Sigmoid colon (tissue), 7 donors: ENCODE measurements around the gene EEF1A2. TPM values are rescaled to one million over a fixed set of nuclear protein-coding genes. Genes with fewer than 3 reads are reported as not detected.
A peak's percentile ranks its signal among the peaks of the same experiment; 100 is the strongest.

ENCODE experiments used
- DNase-seq: peaks from one replicate; pipeline ENCODE4 v3.0.0-alpha.2; 2019
- H3K27ac ChIP-seq, 4 donors: fragments of 200-600 bp; sonication (generic); one replicate each; pipeline ENCODE4 v1.5.1; 2016 to 2019; ENCODE audit warnings: mild to moderate bottlenecking in 1 of 4
- H3K27me3 ChIP-seq, 3 donors: fragments of 200-600 bp; sonication (generic); one replicate each; pipeline ENCODE4 v1.5.1; 2019; ENCODE audit warnings: mild to moderate bottlenecking in 1 of 3
- H3K36me3 ChIP-seq, 4 donors: fragments of 200-600 bp; sonication (generic); one replicate each; pipeline ENCODE4 v1.5.1; 2016 to 2019
- H3K4me1 ChIP-seq, 4 donors: fragments of 200-600 bp; sonication (generic); one replicate each; pipeline ENCODE4 v1.5.1; 2017 to 2019
- H3K4me3 ChIP-seq, 4 donors: fragments of 200-600 bp; sonication (generic); one replicate each; pipeline ENCODE4 v1.5.1; 2017 to 2019; ENCODE audit warnings: mild to moderate bottlenecking in 2 of 4, moderate library complexity in 1 of 4
- H3K9me3 ChIP-seq, 4 donors: fragments of 200-600 bp in 3 of 4; sonication (generic) in 3 of 4; one replicate each; pipeline versions ENCODE4 v1.5.1 to v1.6.1; 2013 to 2019
- CTCF ChIP-seq, 4 experiments: fragments of 450-650 bp in 3 of 4; fragments of 200-600 bp in 1 of 4; IDR thresholded peaks; one replicate each; pipeline ENCODE4 v1.5.1; 2016 to 2019; ENCODE audit warnings: antibody characterized with exemption in 4 of 4, mild to moderate bottlenecking in 3 of 4, moderate library complexity in 2 of 4
- EP300 ChIP-seq, 4 donors: sonication (generic); formaldehyde crosslinking; IDR thresholded peaks; one replicate each; pipeline ENCODE4 v1.6.1; 2017; ENCODE audit warnings: antibody characterized with exemption in 4 of 4
- POLR2A ChIP-seq, 2 donors: fragments of 450-650 bp; IDR thresholded peaks; one replicate each; pipeline ENCODE4 v1.6.1; 2016; ENCODE audit warnings: antibody characterized with exemption in 2 of 2, mild to moderate bottlenecking in 2 of 2, moderate library complexity in 2 of 2
- POLR2AphosphoS5 ChIP-seq, 4 donors: sonication (generic); formaldehyde crosslinking; IDR thresholded peaks; one replicate each; pipeline ENCODE4 v1.6.1; 2017; ENCODE audit warnings: antibody characterized with exemption in 4 of 4
- WGBS, 2 donors: extraction: QIAGEN DNeasy Blood & Tissue Kit; methylation state at CpG; one replicate each; pipeline ENCODE4 v1.1.7; 2013; 5-methylcytosine and 5-hydroxymethylcytosine counted together
- intact Hi-C: fragments of 100-400 bp; cut with DNase I; formaldehyde crosslinking; loops from one replicate; pipeline ENCODE4 v1.15.1; 2023
- polyA plus RNA-seq, 3 donors: library from polyadenylated mRNA; stranded (reverse); fragments of 200-250 nt; gene quantifications; one replicate each; pipeline ENCODE4 v1.2.3, GENCODE V29; 2013
- total RNA-seq, 4 donors: library from RNA; depleted of rRNA; stranded (reverse); fragments of >200 nt; gene quantifications; one replicate each; pipeline ENCODE4 v1.1.0, GENCODE V29; 2016
- donor health status: healthy with polysubstance abuse.
- donor health status: Bipolar disorder and iron deficiency.
- donor health status: healthy.

Gene EEF1A2
- total and polyA plus RNA-seq, 7 donors, result 2.8 to 14.3 (median 7.8) TPM

DNA sequence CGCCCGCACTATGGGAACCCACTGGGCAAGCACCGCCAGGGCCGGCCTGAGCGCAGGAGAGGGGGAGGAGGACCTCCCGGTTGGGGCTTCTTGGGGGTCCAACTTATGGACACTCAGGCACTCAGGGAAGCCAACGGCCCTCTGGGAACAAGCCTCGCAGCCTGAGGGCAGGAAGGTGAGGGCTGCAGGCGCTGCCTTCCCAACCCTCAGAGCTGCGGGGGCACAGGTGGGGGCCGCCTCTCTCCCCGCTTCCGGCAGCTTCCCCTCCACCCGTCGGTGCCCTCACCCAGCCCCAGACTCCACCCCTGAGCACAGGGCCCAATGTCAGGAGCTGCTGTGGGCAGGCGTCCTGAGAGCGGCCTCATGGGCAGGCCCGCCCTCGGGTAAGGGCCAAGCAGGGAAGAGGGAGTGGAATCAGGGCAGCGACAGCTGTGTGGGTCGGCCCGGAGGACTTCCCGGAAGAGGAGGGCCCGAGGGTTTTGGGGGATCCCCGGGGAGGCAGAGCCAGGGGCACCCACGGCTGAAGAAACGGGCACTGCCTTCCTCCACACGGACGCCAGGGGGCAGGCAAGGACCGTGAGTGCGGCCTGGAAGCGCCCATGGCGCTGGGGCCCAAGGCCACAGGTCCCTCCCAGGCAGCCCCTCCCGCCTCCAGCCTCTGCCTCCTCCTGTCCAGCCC, 38.8 kb upstream of the EEF1A2 start:
- H3K4me3 ChIP-seq, result peak overlapping the region in 3 of 4 donors; percentile 20 to 34 (median 26)
- DNase-seq, result peak; percentile 90
- WGBS, 2 donors, result 2 to 6% methylated on average over 34 of the region's 34 CpGs
- H3K36me3 ChIP-seq, result no peaks in the 10 kb centered on the region
- H3K9me3 ChIP-seq, result no peaks in the 10 kb centered on the region
- intact Hi-C loops, result loop anchor here (1.0 to 2.0 kb wide), 3 partner anchors 36 to 437 kb away; no protein-coding TSS in a partner anchor
- peak overlapping the region in 3 of 4 donors; percentile 26 to 46 (median 31) for H3K27ac ChIP-seq
- peaks cover 13 to 49% (median 41%) of the 10 kb centered on the region in 3 donors for H3K27me3 ChIP-seq
- TF ChIP-seq POLR2AphosphoS5 (IDR thresholded peaks at IDR 0.05) (peak in 1 of 4 donors; percentile 37), CTCF (IDR thresholded peaks at IDR 0.05) (peak; percentile 89 to 98 (median 95)), EP300 (IDR thresholded peaks at IDR 0.05) (no peak), POLR2A (IDR thresholded peaks at IDR 0.05) (peak in 1 of 2 donors; percentile 64)
- peaks cover 0 to 11% (median 9%) of the 10 kb centered on the region in 4 donors for H3K4me1 ChIP-seq

- TF ChIP-seq POLR2AphosphoS5 (IDR thresholded peaks at IDR 0.05) (no peak), POLR2A (IDR thresholded peaks at IDR 0.05) (peak in 1 of 2 donors; percentile 44), EP300 (IDR thresholded peaks at IDR 0.05) (no peak)
- H3K27me3 ChIP-seq, result peaks cover 13 to 53% (median 41%) of the 10 kb centered on the region in 3 donors
These were observed 38.2 kb upstream of the EEF1A2 start, which contains the start of gene PTK6 for GRCh38 chr20:63536997-63537524. Gene PTK6, minus strand, starts transcription at chr20:63537376. Its CDS starts 62 bp downstream, at chr20:63537314.

GRCh38 chr20:63536241-63536977, 37.5 kb upstream of the EEF1A2 start:
- Histone ChIP-seq H3K27ac (peak overlapping the region in 1 of 4 donors; percentile 26), H3K27me3 (peaks cover 13 to 53% (median 41%) of the 10 kb centered on the region in 3 donors), H3K4me3 (peak overlapping the region in 1 of 4 donors; percentile 9), H3K4me1 (peaks cover 0 to 11% (median 9%) of the 10 kb centered on the region in 4 donors), H3K36me3 (no peaks in the 10 kb centered on the region), H3K9me3 (no peaks in the 10 kb centered on the region)
- DNase-seq, result no peak
- 13 to 65% methylated on average over 35 of the region's 35 CpGs for WGBS, 2 donors
- no peak for TF ChIP-seq CTCF (IDR thresholded peaks at IDR 0.05)
- TF ChIP-seq POLR2AphosphoS5 (IDR thresholded peaks at IDR 0.05), result no peak
- no peak for TF ChIP-seq POLR2A (IDR thresholded peaks at IDR 0.05)
- TF ChIP-seq EP300 (IDR thresholded peaks at IDR 0.05), result no peak
- intact Hi-C loops, result no loop called here

More at GRCh38 chr20:63536997-63537524, 38.2 kb upstream of the EEF1A2 start, which contains the start of gene PTK6:
- 10 to 52% methylated on average over 29 of the region's 29 CpGs for WGBS, 2 donors
- Histone ChIP-seq H3K36me3 (no peaks in the 10 kb centered on the region), H3K9me3 (no peaks in the 10 kb centered on the region), H3K4me1 (peaks cover 0 to 11% (median 9%) of the 10 kb centered on the region in 4 donors), H3K4me3 (peak within 1 kb of the TSS in 3 of 4 donors; percentile 20 to 34 (median 26)), H3K27ac (peak within 1 kb of the TSS in 3 of 4 donors; percentile 26 to 46 (median 31))
- DNase-seq, result no peak
- intact Hi-C loops, result no loop called here

DNA sequence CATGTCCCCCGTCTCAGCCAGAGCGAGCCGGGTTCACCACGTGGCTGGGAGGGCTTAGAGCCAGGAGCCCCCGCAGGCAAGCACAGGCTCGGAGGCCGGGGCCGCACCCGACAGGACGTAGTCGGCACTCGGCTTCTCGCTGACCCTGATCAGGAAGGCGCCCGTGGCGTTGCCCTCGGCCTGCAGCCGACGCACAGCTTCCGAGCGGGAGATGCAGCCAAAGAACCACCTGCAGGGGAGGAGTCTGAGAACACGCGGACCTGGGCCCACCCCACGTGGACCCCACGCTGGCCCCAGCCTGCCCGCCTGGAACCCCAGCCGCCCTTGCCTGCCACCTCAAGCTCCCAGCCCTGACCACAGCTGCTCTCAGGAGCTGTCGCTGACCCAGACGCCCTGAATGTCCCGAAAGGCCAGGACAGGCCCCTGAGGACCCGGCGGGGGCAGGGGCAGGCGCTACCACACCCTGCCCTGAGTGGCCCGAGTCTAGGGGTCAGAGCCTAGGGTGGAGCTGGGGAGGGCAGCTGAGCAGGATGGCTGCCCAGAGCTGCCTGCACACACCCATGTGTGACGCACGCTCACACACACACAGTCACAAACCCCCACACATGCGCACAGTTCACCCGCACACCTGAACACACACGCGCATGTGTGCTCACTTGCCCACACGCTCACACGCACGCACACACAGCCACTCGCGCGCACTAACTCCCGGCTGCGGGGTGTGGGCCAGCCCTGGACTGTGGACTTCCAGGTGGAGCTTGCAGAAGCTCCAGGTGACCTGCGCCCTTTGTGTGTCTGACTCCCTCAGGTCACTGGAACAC, 36.2 kb upstream of the EEF1A2 start:
- no peak for DNase-seq
- Histone ChIP-seq H3K27me3 (peaks cover 13 to 53% (median 41%) of the 10 kb centered on the region in 3 donors), H3K4me1 (peaks cover 0 to 11% (median 9%) of the 10 kb centered on the region in 4 donors), H3K27ac (no peak overlapping the region), H3K36me3 (no peaks in the 10 kb centered on the region), H3K9me3 (no peaks in the 10 kb centered on the region), H3K4me3 (no peak overlapping the region)
- intact Hi-C loops, result no loop called here
- peak in 1 of 2 donors; percentile 62 for TF ChIP-seq POLR2A (IDR thresholded peaks at IDR 0.05)
- no peak for TF ChIP-seq EP300 (IDR thresholded peaks at IDR 0.05)
- no peak for TF ChIP-seq CTCF (IDR thresholded peaks at IDR 0.05)
- TF ChIP-seq POLR2AphosphoS5 (IDR thresholded peaks at IDR 0.05), result peak in 1 of 4 donors; percentile 39
- 11 to 62% methylated on average over 49 of the region's 49 CpGs for WGBS, 2 donors
